D721Med (cell line): ENCODE data around the gene MORF4L1.

Source experiments
- DNase-seq: peaks from one replicate; pipeline ENCODE4 v3.0.0; 2011; ENCODE audit warnings: low spot score; ENCODE audit not compliant: insufficient read length
- FAIRE-seq: peaks from 2 replicates; lab custom pipeline; 2011; peaks lifted over from hg19 to GRCh38; lab: Jason Lieb, UNC
- CTCF ChIP-seq: IDR thresholded peaks from 2 replicates; pipeline ENCODE4 v1.5.1; 2012; ENCODE audit warnings: mild to moderate bottlenecking, control low read depth; ENCODE audit not compliant: insufficient read depth; ENCODE audit errors: missing control alignments

Gene MORF4L1

GRCh38 chr15:78944669-78945407 is 72.1 kb downstream of the MORF4L1 start, which contains the start of gene CTSH:
TSS of gene CTSH (minus strand) at chr15:78945046. CDS start at chr15:78944981, 65 bp downstream.
- no peak for TF ChIP-seq CTCF
- no peak for FAIRE-seq
- DNase-seq, result peak; percentile 94

DNA sequence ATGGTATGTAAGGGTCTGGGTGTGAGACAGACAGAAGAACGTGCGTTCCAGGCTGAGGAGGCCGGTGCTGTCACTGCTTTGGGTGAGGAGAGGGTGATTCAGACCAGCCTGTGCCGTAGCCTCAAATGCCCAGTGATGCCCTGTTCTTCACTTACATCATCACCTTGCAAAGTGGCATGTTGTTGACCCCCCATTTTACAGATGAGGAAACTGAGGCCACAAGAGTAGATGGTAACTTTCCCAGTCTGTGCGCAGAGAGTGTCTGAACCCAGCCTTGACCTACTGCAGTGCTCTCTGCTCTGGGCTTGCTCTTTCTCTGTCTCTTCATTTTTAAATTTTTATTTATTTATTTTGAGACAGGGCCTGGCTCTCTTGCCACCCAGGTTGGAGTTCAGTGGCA is 73.8 kb downstream of the MORF4L1 start:
- FAIRE-seq (no peak), DNase-seq (no peak)
- no peak for TF ChIP-seq CTCF

- no peak for TF ChIP-seq CTCF
- DNase-seq (no peak), FAIRE-seq (no peak)
Observed at GRCh38 chr15:78947506-78947905, 74.8 kb downstream of the MORF4L1 start.
